ENCODE measurements around the gene MOSMO. TPM values are rescaled to one million over a fixed set of nuclear protein-coding genes. Genes with fewer than 3 reads are reported as not detected.

MOSMO gene
- total RNA-seq, 4 donors from 2014 or later = 13.8 to 39.8 (median 28.1) TPM

GRCh38 chr16:21971856-21972255 is 36.1 kb upstream of the MOSMO start:
- no peak for DNase-seq
- H3K27me3 ChIP-seq = no peaks in the 10 kb centered on the region
- WGBS, 2 donors = 89 to 90% methylated on average over 4 of the region's 4 CpGs
- no peak overlapping the region for H3K27ac ChIP-seq
- no peak overlapping the region for H3K4me3 ChIP-seq (replicated peaks in 1 of 3)
- no peaks in the 10 kb centered on the region for H3K4me1 ChIP-seq
- intact Hi-C loops (cut with DNase I) = no loop called here
- peaks cover 89 to 96% of the 10 kb centered on the region in 2 donors for H3K36me3 ChIP-seq
- TF ChIP-seq POLR2A (IDR thresholded peaks at IDR 0.05) (no peak), CTCF (IDR thresholded peaks at IDR 0.05) (no peak)
- H3K9me3 ChIP-seq = no peaks in the 10 kb centered on the region

DNA sequence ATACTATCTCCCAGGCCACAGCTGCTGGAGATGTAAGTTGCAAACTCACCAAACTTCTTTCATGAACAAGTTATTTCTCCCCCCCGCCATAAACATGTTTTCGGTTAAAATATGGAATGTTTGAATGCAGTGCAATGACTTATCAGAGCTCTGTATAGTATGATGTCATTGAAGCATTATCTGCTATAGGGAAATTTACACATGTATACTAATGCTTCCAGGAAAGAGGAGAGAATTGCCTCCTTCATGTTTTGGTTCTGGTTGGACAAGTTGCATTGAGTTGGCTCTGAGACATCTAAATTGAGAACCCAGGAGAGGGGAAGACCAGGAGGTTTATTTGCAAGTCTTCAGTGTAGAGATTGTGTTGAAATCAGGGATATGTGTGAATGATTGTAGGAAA is 34.0 kb upstream of the MOSMO start:
- Histone ChIP-seq H3K36me3 (peaks cover 84 to 91% of the 10 kb centered on the region in 2 donors), H3K4me1 (no peaks in the 10 kb centered on the region), H3K27ac (no peak overlapping the region), H3K9me3 (no peaks in the 10 kb centered on the region), H3K4me3 (replicated peaks in 1 of 3) (no peak overlapping the region), H3K27me3 (no peaks in the 10 kb centered on the region)
- TF ChIP-seq POLR2A (IDR thresholded peaks at IDR 0.05) (no peak), CTCF (IDR thresholded peaks at IDR 0.05) (no peak)
- WGBS, 2 donors = 97 to 98% methylated on average over 2 of the region's 2 CpGs
- intact Hi-C loops (cut with DNase I) = no loop called here
- DNase-seq = no peak

- Histone ChIP-seq H3K36me3 (peaks cover 81 to 88% of the 10 kb centered on the region in 2 donors), H3K27me3 (no peaks in the 10 kb centered on the region), H3K9me3 (no peaks in the 10 kb centered on the region), H3K4me3 (replicated peaks in 1 of 3) (no peak overlapping the region), H3K4me1 (no peaks in the 10 kb centered on the region), H3K27ac (no peak overlapping the region)
- no peak for TF ChIP-seq POLR2A (IDR thresholded peaks at IDR 0.05)
- no peak for TF ChIP-seq CTCF (IDR thresholded peaks at IDR 0.05)
- intact Hi-C loops (cut with DNase I) = no loop called here
- no peak for DNase-seq
- WGBS, 2 donors = 91 to 100% methylated on average over 3 to 4 of the region's 4 CpGs
Observed at GRCh38 chr16:21980032-21980431, 27.9 kb upstream of the MOSMO start.

- WGBS, 2 donors = 96 to 98% methylated on average over 5 of the region's 5 CpGs
- Histone ChIP-seq H3K27me3 (no peaks in the 10 kb centered on the region), H3K4me1 (no peaks in the 10 kb centered on the region), H3K36me3 (peaks cover 60 to 72% of the 10 kb centered on the region in 2 donors), H3K4me3 (replicated peaks in 1 of 3) (no peak overlapping the region), H3K9me3 (no peaks in the 10 kb centered on the region), H3K27ac (no peak overlapping the region)
- intact Hi-C loops (cut with DNase I) = no loop called here
- no peak for DNase-seq
- TF ChIP-seq POLR2A (IDR thresholded peaks at IDR 0.05) (no peak), CTCF (IDR thresholded peaks at IDR 0.05) (no peak)
Observed at GRCh38 chr16:21982108-21982507, 25.8 kb upstream of the MOSMO start.

GRCh38 chr16:21984062-21984461 is 23.8 kb upstream of the MOSMO start:
- no peaks in the 10 kb centered on the region for H3K9me3 ChIP-seq
- no peaks in the 10 kb centered on the region for H3K4me1 ChIP-seq
- no peak for TF ChIP-seq POLR2A (IDR thresholded peaks at IDR 0.05)
- no peak for TF ChIP-seq CTCF (IDR thresholded peaks at IDR 0.05)
- 95 to 98% methylated on average over 3 of the region's 3 CpGs for WGBS, 2 donors
- no peak overlapping the region for H3K27ac ChIP-seq
- H3K27me3 ChIP-seq = no peaks in the 10 kb centered on the region
- no peak for DNase-seq
- H3K4me3 ChIP-seq (replicated peaks in 1 of 3) = no peak overlapping the region
- intact Hi-C loops (cut with DNase I) = no loop called here
- peaks cover 49 to 57% of the 10 kb centered on the region in 2 donors for H3K36me3 ChIP-seq
